ENCODE measurements around the gene TARDBP. TPM values are rescaled to one million over a fixed set of nuclear protein-coding genes. Genes with fewer than 3 reads are reported as not detected.

Gene TARDBP
- total and polyA plus RNA-seq, 9 of the 15 experiments (the other 6 are each of a cell fraction or from before 2014, with no cell fraction given) = 122 to 515 (median 243) TPM

DNA sequence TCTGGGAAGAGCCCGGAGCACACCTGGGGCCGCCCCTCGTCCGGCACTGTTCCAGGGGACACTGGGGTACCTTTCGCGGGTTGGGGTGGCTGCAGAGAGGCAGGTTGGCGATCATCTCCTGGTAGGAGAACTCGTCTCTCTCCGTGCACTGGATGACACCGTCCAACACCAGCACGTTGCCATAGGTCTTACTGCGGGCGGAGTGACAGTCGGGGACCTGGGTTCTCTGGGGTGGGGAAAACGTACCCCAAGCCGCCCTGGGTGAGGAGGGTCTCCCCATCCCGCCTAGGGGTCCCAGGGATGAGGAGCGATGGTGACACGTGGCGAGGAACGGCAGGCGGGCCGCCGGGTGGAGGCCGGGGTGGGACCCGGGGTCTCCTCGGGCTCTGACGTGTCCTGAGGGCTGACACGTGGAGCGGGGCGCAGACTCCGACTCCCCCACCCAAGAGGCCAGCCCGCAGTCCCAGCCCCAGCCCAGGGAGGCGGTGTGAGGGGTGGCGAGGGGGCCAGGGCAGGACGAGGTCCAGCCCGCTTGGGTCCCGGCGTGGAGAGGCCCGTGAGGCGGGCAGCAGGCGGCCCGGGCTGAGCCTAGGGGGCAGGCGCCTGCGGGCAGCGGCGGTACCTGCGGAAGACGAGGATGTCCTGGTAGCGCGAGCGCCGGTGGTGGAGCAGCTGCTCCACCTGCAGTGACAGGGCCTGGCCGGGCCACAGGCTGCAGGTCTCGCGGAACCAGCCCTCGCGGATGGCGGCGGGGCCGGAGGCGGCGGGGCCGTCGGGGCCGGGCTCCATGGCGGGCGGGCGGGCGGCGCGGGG, 46.9 kb downstream of the TARDBP start (continued):
- TF ChIP-seq, protein P1, sequence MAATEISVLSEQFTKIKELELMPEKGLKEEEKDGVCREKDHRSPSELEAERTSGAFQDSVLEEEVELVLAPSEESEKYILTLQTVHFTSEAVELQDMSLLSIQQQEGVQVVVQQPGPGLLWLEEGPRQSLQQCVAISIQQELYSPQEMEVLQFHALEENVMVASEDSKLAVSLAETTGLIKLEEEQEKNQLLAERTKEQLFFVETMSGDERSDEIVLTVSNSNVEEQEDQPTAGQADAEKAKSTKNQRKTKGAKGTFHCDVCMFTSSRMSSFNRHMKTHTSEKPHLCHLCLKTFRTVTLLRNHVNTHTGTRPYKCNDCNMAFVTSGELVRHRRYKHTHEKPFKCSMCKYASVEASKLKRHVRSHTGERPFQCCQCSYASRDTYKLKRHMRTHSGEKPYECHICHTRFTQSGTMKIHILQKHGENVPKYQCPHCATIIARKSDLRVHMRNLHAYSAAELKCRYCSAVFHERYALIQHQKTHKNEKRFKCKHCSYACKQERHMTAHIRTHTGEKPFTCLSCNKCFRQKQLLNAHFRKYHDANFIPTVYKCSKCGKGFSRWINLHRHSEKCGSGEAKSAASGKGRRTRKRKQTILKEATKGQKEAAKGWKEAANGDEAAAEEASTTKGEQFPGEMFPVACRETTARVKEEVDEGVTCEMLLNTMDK (IDR thresholded peaks at IDR 0.05; ENCODE audit: borderline replicate concordance, insufficient read depth, low read depth, low read length, poor library complexity, severe bottlenecking) = no peak
- TF ChIP-seq ZNF79 (CRISPR knock-in tag; IDR thresholded peaks at IDR 0.05; ENCODE audit: low read depth) = no peak
- no peak for TF ChIP-seq SMC3 (conservative IDR thresholded peaks at IDR 0.05; ENCODE audit: insufficient read depth, low read depth, low read length)
- no peak for TF ChIP-seq LCOR (CRISPR knock-in tag; IDR thresholded peaks at IDR 0.05)
- 0 out of 2 replicates have a peak, but pooled peaks have one; percentile 35 for TF ChIP-seq RBM14 (IDR thresholded peaks at IDR 0.05; ENCODE audit: borderline replicate concordance, insufficient read depth, low read depth, low read length)
- no peak for TF ChIP-seq KDM2B (CRISPR knock-in tag; IDR thresholded peaks at IDR 0.05)
- TF ChIP-seq GATAD2B (IDR thresholded peaks at IDR 0.05; ENCODE audit: borderline replicate concordance) = no peak

Measured in K562 (cell line).